ENCODE data around the gene DNAJC18.

The DNAJC18 gene

GRCh38 chr5:139374909-139375308 is 64.4 kb downstream of the DNAJC18 start:
- DNase-seq (ENCODE audit: extremely low read depth, low read depth) = no peak
- no peak for TF ChIP-seq CTCF (IDR thresholded peaks at IDR 0.05; ENCODE audit: low read depth, low read length)

DNA sequence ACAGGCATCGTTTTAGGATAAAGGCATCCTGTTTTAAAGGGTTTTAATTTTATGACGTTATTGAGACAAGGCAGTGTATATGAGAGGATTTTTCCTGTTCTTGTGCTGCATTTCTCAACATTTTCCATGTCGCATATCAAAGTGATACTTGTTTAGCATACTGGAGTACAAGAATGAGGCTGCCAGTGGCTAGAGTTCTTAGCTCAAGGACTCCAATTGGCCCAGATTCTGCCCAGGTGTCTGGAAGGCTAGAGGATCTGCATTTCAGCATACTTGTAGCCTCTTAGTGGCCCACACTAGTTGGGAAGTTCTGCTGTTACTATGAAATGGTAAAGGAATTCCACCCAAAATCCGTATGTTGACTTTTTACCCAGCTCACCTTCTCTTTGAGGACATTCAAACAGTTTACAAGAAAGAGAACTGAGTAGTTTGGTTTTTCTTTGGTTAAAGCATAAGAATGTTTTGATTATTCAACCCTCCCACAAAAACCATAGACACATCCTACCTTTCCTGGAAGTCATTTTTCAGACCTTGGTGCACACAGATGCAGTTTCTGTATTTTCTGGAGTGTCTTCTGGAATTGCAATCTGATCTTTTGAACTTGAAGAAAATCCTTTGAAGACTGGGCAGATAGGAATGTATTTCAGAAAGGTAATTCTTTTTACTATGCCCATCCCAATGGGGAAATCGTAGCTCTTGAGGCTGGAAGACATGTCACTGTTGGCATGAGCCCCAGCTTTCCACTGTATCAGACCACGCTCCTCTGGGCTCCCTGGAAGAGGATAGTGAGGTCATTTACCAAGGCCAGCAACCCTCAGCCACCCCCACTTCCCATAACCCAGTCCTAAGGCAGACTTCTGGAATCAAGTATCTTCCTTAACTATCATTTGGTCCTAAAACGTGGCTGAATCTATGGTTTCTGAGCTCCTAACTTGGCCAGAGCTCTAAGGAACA is 67.6 kb downstream of the DNAJC18 start:
- TF ChIP-seq CTCF (IDR thresholded peaks at IDR 0.05; ENCODE audit: low read depth, low read length) = no peak
- no peak for DNase-seq (ENCODE audit: extremely low read depth, low read depth)

DNA sequence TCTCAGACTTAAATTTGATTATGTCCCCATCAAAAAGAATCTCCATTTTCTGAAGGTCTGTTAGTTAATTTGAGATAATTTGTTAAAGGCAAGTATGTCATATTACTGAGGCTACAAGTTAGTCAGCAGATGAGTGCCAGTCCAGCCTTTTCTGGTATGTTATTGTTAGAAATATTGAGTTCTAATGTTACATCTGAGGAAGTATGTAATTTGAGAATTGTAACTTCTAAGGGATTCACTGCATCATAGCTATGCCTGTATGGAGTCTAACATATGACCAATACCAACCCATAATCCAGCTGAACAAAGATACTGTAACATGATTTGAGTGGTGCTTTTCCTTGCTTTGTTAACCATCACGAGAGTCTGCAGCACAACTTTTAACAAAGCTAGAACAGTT is 70.1 kb downstream of the DNAJC18 start:
- DNase-seq (ENCODE audit: extremely low read depth, low read depth) = peak; percentile 50
- TF ChIP-seq CTCF (IDR thresholded peaks at IDR 0.05; ENCODE audit: low read depth, low read length) = no peak

DNA sequence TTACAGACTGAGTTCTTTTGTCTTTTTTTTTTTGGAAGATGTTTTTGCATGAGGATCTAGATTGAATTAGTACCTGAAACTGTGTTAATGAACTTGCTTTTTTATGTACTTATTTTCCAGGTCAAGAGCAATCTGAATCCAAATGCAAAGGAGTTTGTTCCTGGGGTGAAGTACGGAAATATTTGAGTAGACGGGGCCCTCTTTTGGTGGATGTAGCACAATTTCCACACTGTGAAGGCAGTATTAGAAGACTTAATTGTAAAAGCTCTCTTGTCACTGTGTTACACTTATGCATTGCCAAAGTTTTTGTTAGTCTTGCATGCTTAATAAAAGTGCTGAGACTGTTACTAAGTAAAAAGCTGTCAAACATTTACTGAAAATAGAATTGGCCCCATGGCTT is 70.7 kb downstream of the DNAJC18 start:
- no peak for DNase-seq (ENCODE audit: extremely low read depth, low read depth)
- no peak; the same call in none of the 2 replicates for TF ChIP-seq CTCF (IDR thresholded peaks at IDR 0.05; ENCODE audit: low read depth, low read length)

- TF ChIP-seq CTCF (IDR thresholded peaks at IDR 0.05; ENCODE audit: low read depth, low read length) = no peak
Measured at GRCh38 chr5:139364466-139364865, 74.9 kb downstream of the DNAJC18 start.

GRCh38 chr5:139363937-139364336 is 75.4 kb downstream of the DNAJC18 start:
- no peak for DNase-seq (ENCODE audit: extremely low read depth, low read depth)
- TF ChIP-seq CTCF (IDR thresholded peaks at IDR 0.05; ENCODE audit: low read depth, low read length) = no peak

More at GRCh38 chr5:139364466-139364865, 74.9 kb downstream of the DNAJC18 start:
- no peak for DNase-seq (ENCODE audit: extremely low read depth, low read depth)

- DNase-seq (ENCODE audit: extremely low read depth, low read depth) = no peak
- TF ChIP-seq CTCF (IDR thresholded peaks at IDR 0.05; ENCODE audit: low read depth, low read length) = no peak
Measured at GRCh38 chr5:139361835-139362429, 77.4 kb downstream of the DNAJC18 start.
